ENCODE results near the gene FKBP15.

- TF ChIP-seq CTCF (IDR thresholded peaks at IDR 0.05; ENCODE audit: poor library complexity, severe bottlenecking): no peak
- no peak for TF ChIP-seq TAF1 (IDR thresholded peaks at IDR 0.05; ENCODE audit: low read depth)
Measured at GRCh38 chr9:113173341-113173740, 47.7 kb downstream of the FKBP15 start.
